Peyer's patch (tissue), 4 donors: Measurements from ENCODE around the gene VARS1. TPM values are rescaled to one million over a fixed set of nuclear protein-coding genes. Genes with fewer than 3 reads are reported as not detected.
A peak's percentile ranks its signal among the peaks of the same experiment; 100 is the strongest.

Experiments used
- DNase-seq, 3 donors: peaks; one replicate each; pipeline ENCODE4 v3.0.0-alpha.2; 2017 to 2019
- H3K27ac ChIP-seq, 4 donors: fragments of 200-600 bp; sonication (generic); one replicate each; pipeline ENCODE4 v1.5.1; 2016 to 2019
- H3K27me3 ChIP-seq, 2 donors: fragments of 200-600 bp; sonication (generic); one replicate each; pipeline ENCODE4 v1.5.1; 2019
- H3K36me3 ChIP-seq, 3 donors: fragments of 200-600 bp; sonication (generic); one replicate each; pipeline ENCODE4 v1.5.1; 2016 to 2019
- H3K4me1 ChIP-seq, 4 donors: fragments of 200-600 bp; sonication (generic); one replicate each; pipeline ENCODE4 v1.5.1; 2016 to 2019
- H3K4me3 ChIP-seq, 4 donors: fragments of 200-600 bp; sonication (generic); 1 replicate in 3 of 4; 2 replicates in 1 of 4; pipeline ENCODE4 v1.5.1; 2016 to 2019; ENCODE audit warnings: mild to moderate bottlenecking in 1 of 4
- H3K9me3 ChIP-seq, 4 donors: fragments of 200-600 bp; sonication (generic); one replicate each; pipeline ENCODE4 v1.5.1; 2016 to 2019; ENCODE audit warnings: mild to moderate bottlenecking in 1 of 4
- POLR2A ChIP-seq, 2 donors: fragments of 450-650 bp; IDR thresholded peaks; one replicate each; pipeline ENCODE4 v1.5.1; 2017; ENCODE audit warnings: antibody characterized with exemption in 2 of 2, mild to moderate bottlenecking in 2 of 2, moderate library complexity in 2 of 2
- total RNA-seq, 4 donors: library from RNA; depleted of rRNA; stranded (reverse); fragments of >200 nt; gene quantifications; one replicate each; pipeline ENCODE4 v1.1.0, GENCODE V29; 2016
- TF ChIP-seq, protein P1 (sequence below), 6 experiments: fragments of 450-650 bp in 4 of 6; fragments of 200-600 bp in 2 of 6; sonication (generic) in 1 of 6; IDR thresholded peaks; one replicate each; pipeline ENCODE4 v1.5.1; 2017 to 2019; ENCODE audit warnings: antibody characterized with exemption in 6 of 6, mild to moderate bottlenecking in 3 of 6, moderate library complexity in 1 of 6

VARS1 gene
- total RNA-seq, 4 donors from 2014 or later, result 33.9 to 53.6 (median 44.7) TPM

DNA sequence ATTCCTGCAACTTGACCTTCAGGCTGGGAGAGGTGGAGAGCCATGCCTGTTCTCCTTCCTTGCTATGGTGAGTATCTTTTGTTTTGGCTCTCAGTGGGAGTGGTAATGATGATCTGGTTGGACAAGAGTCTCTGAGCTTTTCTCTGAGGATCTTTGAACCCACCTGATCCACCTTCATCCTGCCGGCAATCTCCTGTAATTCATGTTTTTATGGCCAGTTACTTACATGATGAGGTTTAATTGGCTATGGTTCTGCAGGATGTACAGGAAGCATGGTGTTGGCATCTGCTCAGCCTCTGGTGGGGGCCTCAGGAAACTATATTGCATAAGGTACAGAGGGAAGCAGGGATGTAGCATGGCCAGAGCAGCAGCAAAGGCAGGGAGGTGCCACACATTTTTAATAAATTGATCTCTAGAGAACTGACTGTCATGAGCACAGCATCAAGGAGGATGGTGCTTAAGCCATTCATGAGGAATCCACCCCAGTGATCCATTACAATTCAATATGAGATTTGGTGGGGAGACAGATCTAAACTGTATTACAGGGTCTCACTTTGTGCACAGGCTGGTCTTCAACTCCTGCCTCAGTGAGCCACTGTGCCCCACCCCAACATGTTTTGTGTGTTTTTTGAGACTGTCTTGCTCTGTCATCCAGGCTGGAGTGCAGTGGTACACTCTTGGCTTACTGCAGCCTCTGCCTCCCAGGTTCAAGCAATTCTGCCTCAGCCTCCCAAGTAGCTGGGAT, 42.0 kb upstream of the VARS1 start:
- Histone ChIP-seq H3K4me1 (peaks cover 7 to 37% (median 22%) of the 10 kb centered on the region in 4 donors), H3K27me3 (no peaks in the 10 kb centered on the region), H3K36me3 (peaks cover 0 to 43% (median 0%) of the 10 kb centered on the region in 3 donors), H3K27ac (peak overlapping the region; percentile 44 to 97 (median 95)), H3K4me3 (peak overlapping the region in 2 of 4 donors; percentile 19 to 97), H3K9me3 (no peaks in the 10 kb centered on the region)
- TF ChIP-seq, protein P1, sequence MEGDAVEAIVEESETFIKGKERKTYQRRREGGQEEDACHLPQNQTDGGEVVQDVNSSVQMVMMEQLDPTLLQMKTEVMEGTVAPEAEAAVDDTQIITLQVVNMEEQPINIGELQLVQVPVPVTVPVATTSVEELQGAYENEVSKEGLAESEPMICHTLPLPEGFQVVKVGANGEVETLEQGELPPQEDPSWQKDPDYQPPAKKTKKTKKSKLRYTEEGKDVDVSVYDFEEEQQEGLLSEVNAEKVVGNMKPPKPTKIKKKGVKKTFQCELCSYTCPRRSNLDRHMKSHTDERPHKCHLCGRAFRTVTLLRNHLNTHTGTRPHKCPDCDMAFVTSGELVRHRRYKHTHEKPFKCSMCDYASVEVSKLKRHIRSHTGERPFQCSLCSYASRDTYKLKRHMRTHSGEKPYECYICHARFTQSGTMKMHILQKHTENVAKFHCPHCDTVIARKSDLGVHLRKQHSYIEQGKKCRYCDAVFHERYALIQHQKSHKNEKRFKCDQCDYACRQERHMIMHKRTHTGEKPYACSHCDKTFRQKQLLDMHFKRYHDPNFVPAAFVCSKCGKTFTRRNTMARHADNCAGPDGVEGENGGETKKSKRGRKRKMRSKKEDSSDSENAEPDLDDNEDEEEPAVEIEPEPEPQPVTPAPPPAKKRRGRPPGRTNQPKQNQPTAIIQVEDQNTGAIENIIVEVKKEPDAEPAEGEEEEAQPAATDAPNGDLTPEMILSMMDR (IDR thresholded peaks at IDR 0.05), result peak in 3 of 6 experiments; percentile 17 to 22 (median 19)
- TF ChIP-seq POLR2A (IDR thresholded peaks at IDR 0.05), result peak in 1 of 2 donors; percentile 34
- peak in 1 of 3 donors; percentile 65 for DNase-seq

DNA sequence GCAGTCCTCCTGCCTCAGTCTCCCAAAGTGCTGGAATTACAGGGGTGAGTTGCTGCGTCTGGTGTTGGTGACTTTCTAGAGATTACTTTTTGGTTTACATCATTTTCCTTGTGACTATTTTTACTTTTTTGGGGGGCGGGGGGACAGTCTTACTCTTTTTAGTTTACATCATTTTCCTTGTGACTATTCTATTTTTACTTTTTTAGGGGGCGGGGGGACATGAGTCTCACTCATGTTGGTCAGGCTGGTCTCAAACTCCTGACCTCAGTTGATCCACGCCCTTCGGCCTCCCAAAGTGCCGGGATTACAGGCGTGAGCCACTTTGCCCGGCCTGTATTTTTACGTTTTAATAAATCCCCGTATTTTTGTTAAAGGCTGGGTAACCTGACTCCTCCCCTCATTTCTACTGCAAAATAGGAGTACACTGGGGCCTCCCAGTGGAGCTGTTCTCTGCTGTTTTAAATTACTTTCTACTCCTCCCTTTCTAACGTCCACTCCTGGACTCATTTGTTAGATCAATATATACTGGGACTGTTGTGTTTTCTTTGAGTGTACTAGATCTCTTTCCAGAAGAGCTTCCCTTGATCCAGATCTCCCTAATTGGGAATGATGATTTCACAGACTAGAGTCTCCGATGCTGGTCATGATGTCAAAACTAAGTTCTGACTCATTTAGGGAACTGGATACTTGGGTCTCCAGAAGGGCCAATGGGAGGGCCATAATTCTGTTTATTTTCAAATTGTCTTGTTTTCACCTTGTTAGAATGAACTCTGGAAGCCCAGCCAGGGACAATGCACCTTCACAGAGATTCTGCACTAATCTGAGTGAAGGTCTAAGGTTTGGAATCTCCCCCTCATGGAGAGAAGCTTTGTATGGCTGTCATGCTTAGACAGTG, 41.2 kb upstream of the VARS1 start:
- no peak for DNase-seq
- peaks cover 7 to 41% (median 22%) of the 10 kb centered on the region in 4 donors for H3K4me1 ChIP-seq
- peaks cover 0 to 43% (median 0%) of the 10 kb centered on the region in 3 donors for H3K36me3 ChIP-seq

DNA sequence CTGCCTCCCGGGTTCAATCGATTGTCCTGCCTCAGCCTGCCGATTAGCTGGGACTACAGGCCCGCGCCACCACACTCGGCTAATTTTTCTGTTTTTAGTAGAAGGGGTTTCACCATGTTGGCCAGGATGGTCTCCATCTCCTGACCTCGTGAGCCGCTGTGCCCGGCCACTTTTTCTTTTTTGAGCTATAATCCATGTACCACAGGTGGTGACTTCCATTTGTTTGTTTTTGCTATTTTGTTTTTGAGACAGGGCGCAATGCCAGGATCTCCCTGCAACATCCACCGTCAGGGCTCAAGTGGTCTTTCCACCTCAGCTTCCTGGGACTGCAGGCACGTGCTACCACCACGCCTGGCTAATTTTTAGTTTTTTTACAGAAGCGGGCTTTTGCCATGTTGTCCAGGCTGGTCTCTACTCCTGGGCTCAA, 40.5 kb upstream of the VARS1 start:
- peaks cover 7 to 47% (median 22%) of the 10 kb centered on the region in 4 donors for H3K4me1 ChIP-seq
- no peaks in the 10 kb centered on the region for H3K9me3 ChIP-seq
- DNase-seq, result no peak
- peaks cover 0 to 38% (median 0%) of the 10 kb centered on the region in 3 donors for H3K36me3 ChIP-seq
- peak overlapping the region; percentile 29 to 97 (median 80) for H3K4me3 ChIP-seq
- no peaks in the 10 kb centered on the region for H3K27me3 ChIP-seq
- TF ChIP-seq, protein P1 (IDR thresholded peaks at IDR 0.05), result no peak
- no peak for TF ChIP-seq POLR2A (IDR thresholded peaks at IDR 0.05)
- H3K27ac ChIP-seq, result peak overlapping the region; percentile 44 to 97 (median 95)

More for the DNA sequence above, 41.2 kb upstream of the VARS1 start:
- Histone ChIP-seq H3K4me3 (peak overlapping the region; percentile 29 to 97 (median 80)), H3K9me3 (no peaks in the 10 kb centered on the region), H3K27me3 (no peaks in the 10 kb centered on the region), H3K27ac (peak overlapping the region; percentile 44 to 97 (median 95))
- TF ChIP-seq, protein P1 (IDR thresholded peaks at IDR 0.05), result no peak

DNA sequence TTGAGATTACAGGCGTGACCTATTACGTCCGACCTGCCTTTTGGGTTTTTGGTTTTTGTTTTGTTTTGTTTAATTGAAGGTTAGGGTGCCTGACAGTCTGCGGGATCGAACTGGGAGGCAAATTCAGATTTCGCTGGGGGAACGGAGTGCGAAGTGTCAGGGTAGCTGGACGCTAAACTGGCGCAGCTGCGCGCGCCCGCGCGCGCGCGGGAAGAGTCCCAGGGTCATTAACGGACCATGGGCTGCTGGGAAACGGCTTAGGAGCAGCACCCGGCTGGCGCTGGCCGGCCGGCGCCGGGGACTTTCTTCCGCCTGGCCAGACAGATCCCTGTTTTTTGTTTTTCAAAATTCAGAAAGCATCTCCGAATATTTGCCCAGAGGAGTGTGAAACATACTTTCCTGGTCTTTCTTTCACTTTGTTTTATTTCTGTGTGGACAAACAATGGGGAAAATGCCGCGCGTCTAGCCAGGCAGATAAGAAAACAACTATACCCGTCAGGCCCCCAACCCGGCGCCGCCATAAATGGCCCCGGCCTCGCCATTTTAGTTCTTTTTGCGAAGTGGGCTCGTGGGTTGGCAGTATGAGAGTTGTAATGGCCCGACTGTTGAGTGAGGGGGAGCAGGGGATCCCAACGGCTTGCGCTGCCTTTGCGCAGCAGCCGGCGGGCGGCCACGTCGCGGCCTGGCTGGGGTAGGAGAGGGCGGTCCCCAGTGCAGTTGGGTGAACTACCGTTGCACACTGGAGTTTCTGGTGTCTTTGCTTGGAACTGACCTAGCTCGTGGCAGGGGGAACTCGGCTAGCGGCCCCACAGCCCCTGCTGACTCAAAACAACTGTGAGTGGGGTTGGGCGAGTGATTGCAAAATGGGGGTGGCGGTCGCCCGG, 39.1 kb upstream of the VARS1 start:
- peaks cover 0 to 26% (median 0%) of the 10 kb centered on the region in 3 donors for H3K36me3 ChIP-seq
- H3K4me1 ChIP-seq, result peaks cover 7 to 53% (median 22%) of the 10 kb centered on the region in 4 donors

More for the DNA sequence above, 39.1 kb upstream of the VARS1 start:
- peak; percentile 83 to 92 (median 90) for DNase-seq
- Histone ChIP-seq H3K27ac (peak overlapping the region; percentile 94 to 97 (median 96)), H3K9me3 (no peaks in the 10 kb centered on the region), H3K27me3 (no peaks in the 10 kb centered on the region), H3K4me3 (peak overlapping the region; percentile 76 to 97 (median 90))
- TF ChIP-seq, protein P1 (IDR thresholded peaks at IDR 0.05), result no peak
- peak; percentile 38 to 50 for TF ChIP-seq POLR2A (IDR thresholded peaks at IDR 0.05)
